ENCODE data around the gene OPA1. TPM values are rescaled to one million over a fixed set of nuclear protein-coding genes. Genes with fewer than 3 reads are reported as not detected.

OPA1 gene
- total RNA-seq, 1 experiment from 2014 or later: 75.4 TPM

GRCh38 chr3:193712938-193713337, 119.9 kb downstream of the OPA1 start:
- WGBS (ENCODE audit: extremely low coverage, insufficient read length, low lambda C conversion rate): no CpG with 5 or more reads among the region's 5 CpGs
- H3K27ac Mint-ChIP-seq: no peak overlapping the region

More at GRCh38 chr3:193712938-193713337, 119.9 kb downstream of the OPA1 start:
- H2BK15ac ChIP-seq (ENCODE audit: low read depth, low read length): no peak overlapping the region
- no peaks in the 10 kb centered on the region; the same call in 1 of the 2 replicates for H3K4me1 ChIP-seq (ENCODE audit: insufficient read depth, low read length)
- DNase-seq: no peak
- H3K4ac ChIP-seq (ENCODE audit: low read depth, low read length): no peak overlapping the region
- H3K4me1 Mint-ChIP-seq: peaks cover 23 to 40% of the 10 kb centered on the region in 2 experiments
- no peaks in the 10 kb centered on the region for H4K20me1 ChIP-seq (ENCODE audit: control insufficient read depth, insufficient read depth, insufficient read length)
- H2AFZ ChIP-seq (ENCODE audit: low read length): no peak overlapping the region
- H3K79me2 ChIP-seq (ENCODE audit: insufficient read depth, low read length): no peaks in the 10 kb centered on the region
- H2BK12ac ChIP-seq (ENCODE audit: insufficient read length, low read depth, low read length): no peak overlapping the region
- H3K56ac ChIP-seq (ENCODE audit: insufficient read length, low read depth, low read length): no peak overlapping the region
- H3T11ph ChIP-seq (ENCODE audit: low read length): no peak overlapping the region
- no peak overlapping the region for H2AK5ac ChIP-seq (ENCODE audit: insufficient read length, low read length)
- H3K23me2 ChIP-seq (ENCODE audit: insufficient read length, low read depth, low read length, poor library complexity, severe bottlenecking): no peaks in the 10 kb centered on the region
- no peak overlapping the region for H2BK20ac ChIP-seq (ENCODE audit: low read depth, low read length, poor library complexity, severe bottlenecking)
- peaks cover 30% of the 10 kb centered on the region for H3K27me3 Mint-ChIP-seq (ENCODE audit: low read depth)
- H3K9me3 ChIP-seq (ENCODE audit: control insufficient read depth, low read depth, low read length): peaks cover 24% of the 10 kb centered on the region
- no peak overlapping the region for H3K18ac ChIP-seq (ENCODE audit: insufficient read length, low read depth, low read length)
- no peak overlapping the region for H2BK5ac ChIP-seq (ENCODE audit: insufficient read length, low read length)
- peaks cover 50 to 51% of the 10 kb centered on the region in 2 experiments for H3K9me3 Mint-ChIP-seq
- no peaks in the 10 kb centered on the region for H3K27me3 ChIP-seq (ENCODE audit: insufficient read depth, low read length)
- no peak overlapping the region for H4K8ac ChIP-seq (replicated peaks; ENCODE audit: insufficient read length, low read depth, low read length)
- H2BK120ac ChIP-seq (ENCODE audit: low read depth, low read length, poor library complexity, severe bottlenecking): no peak overlapping the region
- no peaks in the 10 kb centered on the region for H3K79me1 ChIP-seq (ENCODE audit: insufficient read depth, low read depth, low read length, poor library complexity, severe bottlenecking)
- no peak overlapping the region for H3K4me2 ChIP-seq (ENCODE audit: insufficient read depth, insufficient read length, low read length)
- H3K4me3 Mint-ChIP-seq: no peak overlapping the region
- peaks cover 31 to 50% (median 46%) of the 10 kb centered on the region in 3 experiments for H3K36me3 Mint-ChIP-seq (ENCODE audit: insufficient read depth in 1 of 3, low read depth in 3 of 3)
- no peak overlapping the region for H4K91ac ChIP-seq (ENCODE audit: insufficient read length, low read depth, low read length)
- no peak overlapping the region for H3K27ac ChIP-seq (ENCODE audit: insufficient read length, low read depth, low read length)
- H4K5ac ChIP-seq (ENCODE audit: insufficient read length, low read depth, low read length): no peak overlapping the region
- H3K14ac ChIP-seq (ENCODE audit: insufficient read depth, low read length): no peak overlapping the region
- H3K9ac ChIP-seq (ENCODE audit: extremely low read depth, insufficient read length, low read length): no peak overlapping the region
- TF ChIP-seq CTCF (conservative IDR thresholded peaks at IDR 0.05): no peak
- H3K23ac ChIP-seq (ENCODE audit: insufficient read length, low read depth, low read length): no peak overlapping the region
